HG02588 (cell line): Measurements from ENCODE around the gene RNF212B.
"Not testable (repeated sequence)": the region's sequence is repeated elsewhere in the genome, so short reads cannot be mapped to it uniquely, and the experiment has no call there.

ENCODE experiments used
- ATAC-seq: cut with Tn5 transposase; IDR thresholded peaks from one replicate; pipeline ENCODE4 v1.9.1; 2021; ENCODE audit warnings: mild to moderate bottlenecking, moderate library complexity; ENCODE audit not compliant: unreplicated experiment

Gene RNF212B

GRCh38 chr14:23242076-23242475 lies 4.3 kb downstream of the RNF212B start:
- ATAC-seq, result no peak

DNA sequence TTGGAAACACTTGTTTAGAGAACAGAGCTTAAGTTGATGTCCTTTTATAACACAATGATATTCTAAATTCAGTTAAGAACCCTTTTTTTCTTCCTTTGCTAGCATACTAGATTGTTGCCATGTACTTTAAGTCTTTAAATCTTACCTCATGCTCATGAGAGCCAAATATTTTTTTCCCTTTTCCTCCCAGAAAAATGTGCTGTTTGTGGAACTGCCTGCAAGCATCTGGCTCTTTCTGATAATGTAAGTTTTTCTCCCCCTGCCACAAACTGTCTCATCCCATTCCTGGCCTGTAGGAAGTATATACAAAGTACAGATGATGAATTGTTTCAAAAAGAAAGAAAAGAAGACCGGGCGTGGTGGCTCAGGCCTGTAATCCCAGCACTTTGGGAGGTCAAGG lies 5.3 kb downstream of the RNF212B start:
- no peak for ATAC-seq

DNA sequence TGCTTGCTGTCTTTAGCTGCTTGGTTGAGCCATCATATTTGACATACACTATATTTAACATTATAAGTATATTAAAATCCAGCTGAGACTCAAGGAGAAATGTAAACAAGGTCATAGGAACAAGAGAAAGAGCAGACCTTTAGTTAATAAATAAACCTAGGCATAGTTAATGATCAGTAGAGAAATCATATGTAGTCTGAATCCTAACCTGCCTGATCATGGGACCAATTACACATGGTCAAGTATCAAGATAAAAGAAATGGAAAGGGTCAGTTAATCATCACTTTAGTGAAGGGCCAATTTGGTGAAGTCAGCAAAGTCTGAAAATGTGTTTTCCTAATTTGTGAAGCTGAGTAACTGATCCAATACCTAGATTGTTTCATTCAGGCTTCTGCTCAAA lies 7.5 kb downstream of the RNF212B start:
- no peak for ATAC-seq

- ATAC-seq, result no peak
Measured at GRCh38 chr14:23248601-23249000, 10.9 kb downstream of the RNF212B start.

DNA sequence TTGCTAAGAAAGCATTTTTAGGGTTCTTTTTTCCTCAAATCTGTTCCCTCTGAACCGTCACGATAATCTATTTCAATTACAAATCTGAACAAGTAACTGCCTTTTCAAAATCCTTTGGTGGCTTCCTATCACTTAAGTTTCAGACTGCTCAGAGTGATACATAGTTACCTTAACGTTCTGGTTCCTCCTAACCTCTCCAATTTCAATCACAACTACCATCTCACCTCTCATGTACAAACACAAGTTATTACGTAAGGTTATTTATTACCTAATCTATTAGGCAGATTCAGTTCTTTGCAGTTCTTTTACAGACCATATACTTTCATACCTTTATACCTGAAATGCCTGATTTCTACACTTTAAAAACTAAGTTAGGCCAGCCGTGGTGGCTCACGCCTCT lies 12.1 kb downstream of the RNF212B start:
- ATAC-seq, result no peak

- ATAC-seq, result no peak
Measured at GRCh38 chr14:23252006-23252405, 14.3 kb downstream of the RNF212B start.

- no peak for ATAC-seq
Measured at GRCh38 chr14:23252420-23253333, 14.9 kb downstream of the RNF212B start.

DNA sequence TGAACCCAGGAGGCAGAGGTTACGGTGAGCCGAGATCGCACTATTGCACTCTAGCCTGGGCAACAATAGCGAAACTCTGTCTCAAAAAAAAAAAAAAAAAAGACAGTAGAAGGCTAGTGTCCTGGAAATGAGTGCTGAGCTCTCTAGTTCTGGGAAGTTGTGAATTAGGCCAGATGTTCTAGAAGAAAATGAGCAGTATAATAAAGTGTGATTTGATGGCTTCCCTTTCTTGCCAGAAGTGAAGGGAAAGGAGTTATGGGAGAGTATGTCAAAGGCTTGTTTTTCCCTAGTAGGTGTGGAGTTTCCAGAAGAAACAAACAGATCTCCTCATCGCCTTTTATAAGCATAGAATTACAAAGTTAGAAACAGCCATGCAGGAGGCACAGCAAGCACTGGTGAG lies 20.5 kb downstream of the RNF212B start:
- ATAC-seq, result no peak

DNA sequence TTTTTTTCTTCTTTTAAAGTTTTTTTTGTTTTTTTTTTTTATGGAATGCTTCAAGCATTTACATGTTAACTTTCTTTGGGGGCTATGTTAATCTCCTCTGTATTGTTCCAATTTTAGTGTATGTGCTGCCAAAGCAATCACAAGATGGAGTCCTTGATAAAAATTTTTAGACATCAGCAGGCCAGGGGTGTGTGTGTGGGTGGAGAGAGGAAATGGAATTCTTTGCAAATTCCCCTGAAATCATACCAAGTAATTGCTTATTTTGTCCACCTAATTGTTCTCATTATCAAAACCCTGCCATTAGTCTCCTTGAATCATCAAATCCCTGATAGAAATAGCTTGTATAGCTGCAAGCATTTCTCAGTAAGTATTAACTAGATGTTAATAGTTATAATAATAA lies 21.7 kb downstream of the RNF212B start:
- ATAC-seq, result no peak

DNA sequence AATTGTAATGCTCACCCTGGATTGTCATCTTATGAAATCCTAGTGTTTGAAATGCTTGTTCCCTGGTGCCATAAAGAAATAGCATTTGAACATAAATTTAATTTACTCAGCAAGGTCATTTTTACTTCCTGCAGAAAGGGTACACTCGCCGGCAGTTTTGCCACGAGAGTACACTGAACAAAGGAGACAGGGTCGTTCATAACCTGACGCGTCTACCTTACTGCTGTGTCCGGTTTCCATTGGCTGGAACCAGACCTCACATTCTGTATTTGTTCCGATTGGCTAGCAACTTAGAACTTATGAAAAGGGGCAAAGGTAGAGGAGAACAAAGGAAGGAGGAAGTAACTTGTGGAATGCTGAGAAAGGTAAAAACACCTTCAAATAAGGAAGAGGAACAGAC lies 23.1 kb downstream of the RNF212B start:
- ATAC-seq, result not testable (repeated sequence)

- no peak for ATAC-seq
Measured at GRCh38 chr14:23269193-23269592, 31.5 kb downstream of the RNF212B start.

- ATAC-seq, result no peak
Measured at GRCh38 chr14:23275412-23275811, 37.7 kb downstream of the RNF212B start.

DNA sequence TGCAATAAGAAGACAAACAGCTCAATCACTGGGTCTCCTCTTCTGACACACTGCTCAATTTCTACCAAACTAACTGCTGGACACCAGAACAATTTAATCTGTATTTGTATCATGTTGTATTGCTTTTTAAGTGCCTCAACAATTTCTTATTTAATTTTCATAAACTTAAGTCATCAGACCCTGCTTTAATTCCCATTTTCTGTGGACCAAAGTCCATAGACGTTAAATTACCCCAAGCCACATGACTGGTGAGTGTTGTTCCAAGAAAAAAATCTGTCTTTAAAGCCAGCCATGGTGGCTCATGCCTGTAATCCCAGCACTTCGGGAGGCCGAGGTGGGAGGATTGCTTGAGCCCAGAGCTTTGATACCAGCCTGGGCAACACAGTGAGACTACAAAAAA lies 39.5 kb downstream of the RNF212B start:
- no peak for ATAC-seq

DNA sequence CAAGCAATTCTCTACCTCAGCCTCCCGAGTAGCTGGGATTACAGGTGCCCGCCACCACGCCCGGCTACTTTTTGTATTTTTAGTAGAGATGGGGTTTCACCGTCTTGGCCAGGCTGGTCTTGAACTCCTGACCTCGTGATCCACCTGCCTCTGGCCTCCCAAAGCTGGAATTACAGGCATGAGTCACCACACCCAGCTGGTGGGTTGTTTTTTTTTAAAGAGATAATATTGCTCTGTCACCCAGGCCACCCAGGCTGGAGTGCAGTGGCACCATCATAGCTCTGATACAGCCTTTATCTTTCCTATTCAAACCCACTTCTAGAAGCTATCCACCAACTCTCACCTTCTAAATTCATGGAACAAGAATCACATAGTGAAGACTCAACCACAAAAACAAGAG lies 40.2 kb downstream of the RNF212B start:
- not testable (repeated sequence) for ATAC-seq

GRCh38 chr14:23281247-23281646 lies 43.5 kb downstream of the RNF212B start:
- ATAC-seq, result no peak

- no peak for ATAC-seq
Measured at GRCh38 chr14:23284654-23285529, 47.2 kb downstream of the RNF212B start.

GRCh38 chr14:23285530-23286019 lies 47.8 kb downstream of the RNF212B start:
- ATAC-seq, result peak; percentile 28

DNA sequence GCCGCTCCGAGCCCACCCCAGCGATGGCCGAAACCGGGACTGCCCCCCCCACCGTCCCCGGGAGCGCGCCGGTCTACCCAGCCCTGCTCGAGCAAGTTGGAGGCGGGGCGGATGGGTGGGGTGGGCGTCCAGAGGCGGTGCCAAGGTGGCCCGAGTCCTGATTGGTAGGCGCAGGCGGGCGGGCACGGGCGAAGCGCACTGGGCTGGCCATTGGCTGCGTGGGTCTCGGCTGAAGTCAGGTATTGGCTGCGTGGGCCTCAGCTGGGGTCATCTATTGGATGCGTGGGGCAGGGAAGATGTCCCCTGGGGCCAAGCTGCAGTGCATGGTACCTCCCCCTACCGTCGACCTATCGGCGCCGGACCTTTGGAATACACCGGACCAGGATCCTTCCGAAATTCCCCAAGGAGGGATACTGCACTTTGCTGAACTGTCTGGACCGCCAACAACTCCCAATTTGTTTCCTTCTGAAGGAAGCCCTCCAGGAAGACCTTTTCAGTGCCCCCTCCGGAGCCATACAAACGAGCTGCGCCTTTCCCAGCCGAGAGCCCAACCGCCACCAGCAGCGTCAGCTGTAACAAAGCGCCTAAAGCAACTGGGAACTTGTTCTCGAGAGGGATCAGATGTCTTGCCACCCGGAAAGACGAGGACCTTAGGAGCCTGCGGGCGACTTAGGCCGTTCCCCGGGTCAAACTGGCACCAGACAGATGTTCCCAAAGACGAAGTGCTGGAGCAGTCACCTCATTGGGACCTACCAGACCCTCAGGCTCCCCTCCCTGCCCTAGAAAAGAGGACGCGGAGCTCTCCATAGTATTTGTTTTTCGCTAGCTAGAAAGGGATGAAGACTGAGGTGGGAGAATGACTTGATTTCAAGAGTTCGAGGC lies 48.5 kb downstream of the RNF212B start, which contains the start of gene HOMEZ:
TSS of gene HOMEZ (minus strand) at position 113 of the 882 bp plus-strand sequence. CDS start 180 bp downstream, outside the sequence.
- peak; percentile 97 for ATAC-seq

DNA sequence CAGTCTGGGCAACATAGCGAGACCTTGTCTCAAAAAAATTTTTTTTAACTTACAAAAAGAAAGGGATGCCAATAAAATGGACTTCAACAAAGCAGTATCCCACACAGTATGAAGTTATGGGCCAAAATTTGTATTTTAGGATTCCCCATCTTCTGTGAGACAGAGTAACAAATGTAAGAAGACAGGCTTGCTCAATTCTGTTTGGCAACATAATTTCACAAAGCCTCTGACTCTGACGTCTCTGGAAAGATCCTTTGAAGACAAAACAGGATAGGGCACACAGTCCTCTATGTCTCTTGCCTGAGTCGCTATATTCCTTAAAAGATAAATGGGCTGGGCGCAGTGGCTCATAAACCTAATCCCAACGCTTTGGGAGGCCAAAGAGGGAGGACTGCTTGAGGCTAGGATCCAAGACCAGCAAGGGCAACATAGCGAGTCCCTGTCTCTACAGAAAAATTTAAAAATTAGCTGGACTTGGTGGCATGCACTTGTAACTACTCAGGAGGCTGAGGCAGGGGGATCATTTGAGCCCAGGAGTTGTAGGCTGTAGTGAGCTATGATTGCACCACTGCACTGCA lies 49.3 kb downstream of the RNF212B start:
- no peak for ATAC-seq
